Endodermal cell (in vitro differentiated cells): ENCODE data around the gene ABCA8. TPM values are rescaled to one million over a fixed set of nuclear protein-coding genes. Genes with fewer than 3 reads are reported as not detected.

Experiments
- DNase-seq: peaks from one replicate; pipeline ENCODE4 v3.0.0-alpha.2; 2017
- H3K27ac ChIP-seq: 2 replicates; pipeline ENCODE4 v1.5.1; 2013; ENCODE audit warnings: mild to moderate bottlenecking, low read depth, low read length, moderate library complexity
- H3K27me3 ChIP-seq: 2 replicates; pipeline ENCODE4 v1.6.1; 2013; ENCODE audit warnings: mild to moderate bottlenecking, low read length, moderate library complexity; ENCODE audit not compliant: insufficient read depth, control insufficient read depth, poor library complexity, severe bottlenecking
- H3K36me3 ChIP-seq: 2 replicates; pipeline ENCODE4 v1.7.0; 2013; ENCODE audit warnings: mild to moderate bottlenecking, low read length, moderate library complexity; ENCODE audit not compliant: control insufficient read depth, insufficient read depth
- H3K4me1 ChIP-seq: one replicate; pipeline ENCODE4 v1.7.0; 2013; ENCODE audit warnings: low read length; ENCODE audit not compliant: control insufficient read depth, insufficient read depth
- H3K4me3 ChIP-seq: 2 replicates; pipeline ENCODE4 v1.5.1; 2013; ENCODE audit warnings: mild to moderate bottlenecking, low read length, moderate library complexity
- H3K9ac ChIP-seq: 2 replicates; pipeline ENCODE4 v1.6.1; 2013; ENCODE audit warnings: mild to moderate bottlenecking, low read length, moderate library complexity; ENCODE audit not compliant: poor library complexity, severe bottlenecking; ENCODE audit errors: extremely low read depth
- H3K9me3 ChIP-seq: 2 replicates; pipeline ENCODE4 v1.6.1; 2013; ENCODE audit warnings: mild to moderate bottlenecking, low read length, moderate library complexity; ENCODE audit not compliant: control insufficient read depth
- H3K27ac Mint-ChIP-seq: 2 replicates; pipeline ENCODE4 v1.8.0; 2020; ENCODE audit warnings: mixed read lengths
- H3K27me3 Mint-ChIP-seq: 2 replicates; pipeline ENCODE4 v1.8.0; 2021; ENCODE audit warnings: mild to moderate bottlenecking, mixed read lengths; ENCODE audit not compliant: insufficient read depth
- H3K36me3 Mint-ChIP-seq: 2 replicates; pipeline ENCODE4 v1.8.0; 2020; ENCODE audit warnings: low read depth, mixed read lengths
- H3K4me1 Mint-ChIP-seq: 2 replicates; pipeline ENCODE4 v1.8.0; 2020; ENCODE audit warnings: mixed read lengths
- H3K4me3 Mint-ChIP-seq: 2 replicates; pipeline ENCODE4 v1.8.0; 2020; ENCODE audit warnings: mild to moderate bottlenecking, moderate library complexity, mixed read lengths
- H3K9me3 Mint-ChIP-seq: 2 replicates; pipeline ENCODE4 v1.8.0; 2020; ENCODE audit warnings: mild to moderate bottlenecking, mixed read lengths
- CTCF ChIP-seq: fragments of 200-600 bp; sonication (generic); conservative IDR thresholded peaks from 2 replicates; pipeline ENCODE4 v1.5.0; 2021; ENCODE audit warnings: antibody characterized with exemption, mild to moderate bottlenecking
- WGBS, 2 experiments: methylation state at CpG; one replicate each; pipeline versions ENCODE4 v1.1.5 to v1.1.7; 2013; ENCODE audit warnings: missing lambda C conversion rate in 2 of 2, mixed read lengths in 1 of 2; ENCODE audit not compliant: insufficient coverage in 1 of 2, insufficient read length in 1 of 2; 5-methylcytosine and 5-hydroxymethylcytosine counted together
- total RNA-seq, 2 donors: library from RNA; stranded (reverse); fragmentation: NEBNext Ultra II Directional in 1 of 2; extraction: Animal tissue kit (Norgen Biotek cat#: 25700) in 1 of 2; gene quantifications; 2 replicates in 1 of 2; 3 replicates in 1 of 2; pipeline ENCODE4 v1.2.1, GENCODE V29; 2021

ABCA8 gene
- total RNA-seq, 2 donors from 2014 or later = not detected

- no peaks in the 10 kb centered on the region for H3K27me3 Mint-ChIP-seq
- H3K4me3 ChIP-seq = no peak overlapping the region
- H3K4me1 ChIP-seq = no peaks in the 10 kb centered on the region
- H3K27ac Mint-ChIP-seq = no peak overlapping the region
- H3K9me3 Mint-ChIP-seq = peaks cover 3% of the 10 kb centered on the region
- TF ChIP-seq CTCF = no peak
- no peak overlapping the region for H3K27ac ChIP-seq
- no peak overlapping the region for H3K4me3 Mint-ChIP-seq
- no peak for DNase-seq
- H3K36me3 Mint-ChIP-seq = no peaks in the 10 kb centered on the region
- H3K4me1 Mint-ChIP-seq = no peaks in the 10 kb centered on the region
- peaks cover 15% of the 10 kb centered on the region for H3K9me3 ChIP-seq
- no peak overlapping the region for H3K9ac ChIP-seq
- H3K36me3 ChIP-seq = no peaks in the 10 kb centered on the region
- H3K27me3 ChIP-seq = no peaks in the 10 kb centered on the region
Observed at GRCh38 chr17:68897557-68897956, 57.6 kb downstream of the ABCA8 start.

GRCh38 chr17:68892658-68893057 lies 62.5 kb downstream of the ABCA8 start:
- H3K4me3 Mint-ChIP-seq = no peak overlapping the region

GRCh38 chr17:68892193-68892592 lies 63.0 kb downstream of the ABCA8 start:
- H3K4me3 Mint-ChIP-seq = no peak overlapping the region

More at GRCh38 chr17:68892658-68893057, 62.5 kb downstream of the ABCA8 start:
- Mint-ChIP-seq H3K9me3 (peaks cover 3% of the 10 kb centered on the region), H3K4me1 (no peaks in the 10 kb centered on the region), H3K36me3 (no peaks in the 10 kb centered on the region), H3K27ac (no peak overlapping the region), H3K27me3 (no peaks in the 10 kb centered on the region)
- WGBS, 2 experiments = 97% methylated on average over 4 of the region's 5 CpGs; no CpG with 5 or more reads in 1 of the 2 experiments
- DNase-seq = no peak
- TF ChIP-seq CTCF = no peak
- no peaks in the 10 kb centered on the region for H3K4me1 ChIP-seq
- no peak overlapping the region for H3K9ac ChIP-seq
- peaks cover 11% of the 10 kb centered on the region for H3K9me3 ChIP-seq
- no peaks in the 10 kb centered on the region for H3K36me3 ChIP-seq
- H3K4me3 ChIP-seq = no peak overlapping the region
- H3K27me3 ChIP-seq = no peaks in the 10 kb centered on the region
- H3K27ac ChIP-seq = no peak overlapping the region

More at GRCh38 chr17:68892193-68892592, 63.0 kb downstream of the ABCA8 start:
- Histone ChIP-seq H3K4me1 (no peaks in the 10 kb centered on the region), H3K36me3 (no peaks in the 10 kb centered on the region), H3K9me3 (peaks cover 7% of the 10 kb centered on the region), H3K9ac (no peak overlapping the region), H3K27ac (no peak overlapping the region), H3K4me3 (no peak overlapping the region), H3K27me3 (no peaks in the 10 kb centered on the region)
- Mint-ChIP-seq H3K27me3 (no peaks in the 10 kb centered on the region), H3K27ac (no peak overlapping the region), H3K4me1 (no peaks in the 10 kb centered on the region), H3K36me3 (no peaks in the 10 kb centered on the region), H3K9me3 (peaks cover 3% of the 10 kb centered on the region)
- WGBS, 2 experiments = 88 to 98% methylated on average over 1 of the region's 1 CpG
- DNase-seq = no peak
- TF ChIP-seq CTCF = no peak
